GM12873 (cell line): ENCODE measurements around the gene SMURF1.

Source experiments
- TF ChIP-seq, protein P1 (sequence below): IDR thresholded peaks from 2 replicates; pipeline ENCODE4 v1.5.1; 2012; ENCODE audit warnings: low read depth, mild to moderate bottlenecking, moderate library complexity, low read length, control low read depth; ENCODE audit not compliant: insufficient read depth; ENCODE audit errors: missing control alignments

The SMURF1 gene

DNA sequence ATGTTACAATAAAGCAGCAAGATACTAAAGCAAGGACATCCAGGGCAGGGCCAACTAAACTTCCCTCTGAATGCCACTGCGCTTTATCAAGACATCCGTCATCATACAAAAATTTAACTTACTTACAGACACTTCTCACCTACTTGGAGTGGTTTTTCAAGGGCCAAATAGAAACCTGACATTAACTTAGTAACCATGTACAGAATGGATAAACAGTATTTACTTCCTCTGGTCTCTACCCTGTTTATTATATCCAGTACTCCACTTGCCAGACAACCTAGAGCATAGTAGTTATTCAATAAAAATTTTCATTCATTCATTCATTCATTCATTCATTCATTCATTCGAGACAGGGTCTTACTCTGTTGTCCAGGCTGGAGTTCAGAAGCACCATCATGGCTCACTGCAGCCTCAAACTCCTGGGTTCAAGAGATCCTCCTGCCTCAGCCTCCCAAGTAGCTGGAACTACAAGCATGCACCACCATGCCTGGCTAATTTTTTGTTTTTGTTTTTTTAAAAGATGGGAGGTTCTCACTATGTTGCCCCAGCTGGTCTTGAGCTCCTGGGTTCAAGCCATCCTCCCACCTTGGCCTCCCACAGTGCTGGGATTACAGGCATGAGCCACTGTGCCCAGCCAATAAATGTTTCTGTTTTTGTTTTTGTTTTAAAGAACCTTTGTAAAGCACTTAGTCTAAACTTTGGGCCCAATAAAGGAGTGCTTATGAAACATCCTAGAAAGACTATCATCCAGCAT lies 19.0 kb downstream of the SMURF1 start:
- TF ChIP-seq, protein P1, sequence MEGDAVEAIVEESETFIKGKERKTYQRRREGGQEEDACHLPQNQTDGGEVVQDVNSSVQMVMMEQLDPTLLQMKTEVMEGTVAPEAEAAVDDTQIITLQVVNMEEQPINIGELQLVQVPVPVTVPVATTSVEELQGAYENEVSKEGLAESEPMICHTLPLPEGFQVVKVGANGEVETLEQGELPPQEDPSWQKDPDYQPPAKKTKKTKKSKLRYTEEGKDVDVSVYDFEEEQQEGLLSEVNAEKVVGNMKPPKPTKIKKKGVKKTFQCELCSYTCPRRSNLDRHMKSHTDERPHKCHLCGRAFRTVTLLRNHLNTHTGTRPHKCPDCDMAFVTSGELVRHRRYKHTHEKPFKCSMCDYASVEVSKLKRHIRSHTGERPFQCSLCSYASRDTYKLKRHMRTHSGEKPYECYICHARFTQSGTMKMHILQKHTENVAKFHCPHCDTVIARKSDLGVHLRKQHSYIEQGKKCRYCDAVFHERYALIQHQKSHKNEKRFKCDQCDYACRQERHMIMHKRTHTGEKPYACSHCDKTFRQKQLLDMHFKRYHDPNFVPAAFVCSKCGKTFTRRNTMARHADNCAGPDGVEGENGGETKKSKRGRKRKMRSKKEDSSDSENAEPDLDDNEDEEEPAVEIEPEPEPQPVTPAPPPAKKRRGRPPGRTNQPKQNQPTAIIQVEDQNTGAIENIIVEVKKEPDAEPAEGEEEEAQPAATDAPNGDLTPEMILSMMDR = no peak

DNA sequence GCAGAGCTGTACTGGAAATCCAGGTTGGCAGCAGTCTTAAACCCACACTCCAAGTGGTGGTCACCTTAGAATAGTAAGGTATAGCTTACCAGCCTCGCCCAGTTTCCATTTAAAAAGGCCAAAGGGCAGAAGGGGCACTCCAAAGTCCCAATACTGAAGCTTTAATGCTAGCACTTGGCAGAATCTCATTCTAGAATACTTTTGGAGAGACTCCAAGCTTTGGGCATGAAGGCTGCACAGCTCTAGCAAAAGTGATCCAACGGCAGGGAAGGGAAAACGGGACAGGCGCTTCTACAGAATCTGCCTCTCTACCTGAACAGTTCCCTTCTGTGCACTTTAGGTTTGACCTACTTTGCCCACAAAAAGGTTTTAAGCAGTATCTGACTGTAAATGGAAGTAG lies 19.7 kb downstream of the SMURF1 start:
- TF ChIP-seq, protein P1 = no peak

DNA sequence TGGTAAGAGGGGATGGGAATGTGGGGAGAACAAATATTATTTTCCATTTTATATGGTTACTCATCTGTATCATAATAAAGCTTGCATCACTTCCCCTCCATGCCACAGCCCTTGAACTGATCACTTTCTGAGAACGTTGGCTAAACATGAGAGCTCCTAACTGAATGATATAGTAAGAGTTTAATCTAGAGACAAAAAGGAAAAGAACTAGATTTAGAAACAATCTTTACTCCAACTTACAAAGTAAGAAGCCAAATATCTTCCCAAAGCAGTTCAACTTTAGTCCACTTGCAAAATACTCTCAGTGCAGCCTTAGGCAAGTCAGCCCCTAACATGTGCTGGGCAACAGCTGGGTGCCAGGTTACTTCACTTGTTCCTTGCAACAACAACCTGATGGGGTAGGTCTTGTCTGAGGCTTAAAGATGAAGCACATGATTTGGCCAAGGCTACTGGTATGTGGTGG lies 20.3 kb downstream of the SMURF1 start:
- TF ChIP-seq, protein P1 = no peak

DNA sequence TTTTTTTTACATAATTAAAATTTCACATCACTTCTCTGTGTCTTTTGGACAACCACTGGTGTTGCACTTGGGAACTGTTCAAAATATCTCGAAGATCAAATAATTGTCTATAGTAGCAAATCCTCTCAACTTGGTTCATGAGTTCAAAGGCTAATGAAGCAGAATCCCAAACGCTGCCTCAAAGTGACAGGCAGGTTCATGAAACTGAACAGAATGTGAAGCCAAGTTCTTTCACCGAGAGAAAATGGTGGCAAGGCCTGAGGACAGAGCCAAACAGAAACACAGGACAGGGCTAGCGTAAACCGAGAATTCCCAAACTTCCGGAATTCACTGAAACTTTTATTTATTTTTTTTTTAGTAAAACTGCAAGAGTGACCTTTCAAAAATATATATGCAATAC lies 21.1 kb downstream of the SMURF1 start:
- TF ChIP-seq, protein P1 = no peak

DNA sequence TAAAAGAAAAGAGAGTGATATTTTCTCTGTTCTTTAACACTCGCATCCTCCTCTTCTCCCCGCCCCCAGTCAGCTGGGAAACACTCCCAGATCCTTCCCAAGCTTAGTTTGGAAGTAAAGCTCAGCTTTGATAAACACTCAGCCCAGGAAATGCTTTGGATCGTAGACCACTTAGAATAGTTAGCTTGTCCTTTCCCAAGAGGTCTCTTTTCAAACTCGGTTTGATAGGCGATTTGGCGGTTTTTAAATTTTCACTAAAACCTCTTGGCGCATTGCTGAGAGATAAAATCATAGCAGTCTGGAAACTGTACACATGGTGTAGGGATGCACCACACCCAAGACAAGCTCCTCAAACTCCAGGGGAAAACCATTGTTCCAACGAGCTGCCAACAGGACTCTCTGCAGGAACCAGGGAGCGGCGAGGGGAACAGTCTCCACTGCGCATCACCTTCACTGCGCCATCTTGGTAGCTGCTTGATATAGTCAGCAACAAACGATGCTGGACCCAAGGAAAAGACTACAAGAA lies 22.3 kb downstream of the SMURF1 start:
- TF ChIP-seq, protein P1 = no peak

DNA sequence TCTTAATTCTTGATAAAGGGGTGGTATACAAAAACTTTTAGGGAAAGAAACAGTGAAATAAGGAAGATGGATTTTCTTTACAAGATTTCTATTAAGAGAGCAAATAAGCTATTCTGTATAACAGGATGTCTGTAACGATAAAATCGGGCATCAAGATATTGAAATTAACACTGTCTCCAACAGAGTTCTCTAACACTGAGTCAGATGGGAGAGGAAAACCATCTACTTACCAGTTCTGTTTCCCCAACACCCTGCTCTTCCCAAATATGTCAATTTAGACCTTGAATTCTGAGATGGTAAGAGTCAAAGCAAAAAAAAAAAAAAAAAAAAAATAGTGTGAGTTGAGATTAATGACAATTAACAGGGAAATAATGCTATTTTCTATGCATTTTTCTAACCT lies 23.0 kb downstream of the SMURF1 start:
- TF ChIP-seq, protein P1 = no peak

DNA sequence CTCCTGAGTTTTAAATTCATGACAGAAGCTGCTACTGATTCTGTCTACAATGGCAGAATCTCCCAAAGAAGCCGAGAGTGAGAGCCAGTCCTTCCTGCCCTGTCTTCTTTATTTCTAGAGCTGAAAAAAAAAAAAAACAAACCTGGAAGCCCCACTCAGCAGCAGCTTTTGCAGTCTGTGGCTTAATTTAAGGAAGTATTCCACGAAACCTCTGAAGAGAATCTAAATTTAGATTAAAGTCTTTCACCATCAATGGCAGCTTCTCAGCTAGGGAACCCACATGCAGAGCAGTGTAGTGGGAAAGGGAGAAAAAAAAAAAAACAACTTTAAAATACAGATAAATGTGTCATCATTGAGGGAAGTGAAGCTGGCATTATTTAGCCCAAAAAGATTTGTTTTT lies 23.4 kb downstream of the SMURF1 start:
- TF ChIP-seq, protein P1 = no peak
